NCI-H2107 treated with DMSO at 0.1 percent for 48 hours (cell line): Measurements from ENCODE around the gene NELL2.
"Not testable (repeated sequence)": the region's sequence is repeated elsewhere in the genome, so short reads cannot be mapped to it uniquely, and the experiment has no call there.

ENCODE experiments used
- DNase-seq: peaks from one replicate; lab custom pipeline; 2025; ENCODE audit not compliant: unreplicated experiment; lab: John Stamatoyannopoulos, UW

The NELL2 gene

DNA sequence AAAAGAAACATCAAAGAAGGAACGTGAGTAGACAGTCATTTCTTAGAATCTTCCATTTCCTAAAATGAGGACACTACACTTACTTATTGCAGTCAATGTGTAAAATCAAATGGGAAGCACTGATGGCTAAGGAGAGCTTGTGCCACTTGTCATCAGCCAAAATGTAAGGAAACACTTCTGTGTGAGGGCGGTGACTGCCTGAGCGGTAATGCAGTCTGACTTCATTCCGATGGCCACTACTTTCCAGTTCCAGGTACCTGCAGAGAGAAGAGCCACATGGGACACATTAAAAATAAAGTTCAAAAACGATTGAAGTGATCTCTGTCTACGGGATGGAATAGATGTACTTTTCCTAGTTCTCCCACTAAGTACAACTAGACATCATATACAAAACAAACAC lies 96.3 kb downstream of the NELL2 start:
- DNase-seq: no peak

DNA sequence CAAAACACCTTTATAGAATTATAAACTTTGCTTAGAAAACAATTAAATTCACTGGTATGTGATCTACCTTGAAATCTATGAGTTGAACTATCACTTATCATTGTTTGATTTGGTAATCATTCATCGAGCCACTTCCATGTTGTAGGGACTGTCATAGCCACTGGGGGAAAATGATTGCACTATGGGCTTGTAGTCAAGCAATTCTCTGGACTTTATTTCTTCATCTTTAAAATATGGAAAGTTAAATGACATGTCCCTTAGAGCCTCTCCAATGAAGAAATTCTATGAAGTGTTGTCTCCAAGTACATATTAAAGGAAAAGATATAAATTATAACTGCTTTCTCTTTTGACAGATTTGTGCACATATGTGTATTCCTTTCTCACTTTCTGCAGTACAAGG lies 97.3 kb downstream of the NELL2 start:
- DNase-seq: no peak

DNA sequence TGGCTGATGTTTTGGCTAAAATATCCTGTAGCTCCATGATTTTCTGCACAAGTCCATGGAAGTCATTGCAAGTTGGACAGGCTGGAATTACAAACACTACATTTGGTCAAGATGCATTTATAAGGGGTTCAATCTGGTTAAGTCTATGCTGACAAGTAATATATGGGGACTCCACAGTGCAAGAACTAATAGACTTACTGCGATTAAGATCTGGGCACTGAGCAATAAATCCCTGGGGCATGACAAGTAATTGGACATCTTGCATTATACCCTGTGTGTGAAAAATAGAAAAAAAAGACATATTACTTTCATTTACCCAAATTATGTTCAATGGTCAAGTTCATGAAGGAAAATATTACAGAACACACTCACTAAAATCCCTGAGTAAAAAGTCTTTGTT lies 99.1 kb downstream of the NELL2 start:
- DNase-seq: no peak

DNA sequence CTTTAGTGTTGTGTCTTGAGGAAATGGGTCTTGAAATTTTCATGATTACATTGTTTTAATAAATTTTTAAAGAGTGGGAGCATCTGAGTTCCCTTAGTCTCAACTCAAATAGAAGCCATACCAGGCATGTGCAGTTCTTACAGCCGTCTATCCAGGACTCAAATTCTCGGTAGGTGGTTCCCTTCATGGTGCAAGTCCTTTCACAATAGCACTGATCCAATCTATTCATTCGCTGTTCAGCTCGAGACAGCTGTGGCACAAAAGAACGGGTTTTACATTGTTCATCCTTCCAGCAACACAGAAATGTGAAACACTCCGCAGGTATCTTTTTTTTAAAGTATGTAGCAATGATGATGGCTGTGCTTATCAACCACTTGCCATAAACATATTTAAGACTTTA lies 100.2 kb downstream of the NELL2 start:
- no peak for DNase-seq

DNA sequence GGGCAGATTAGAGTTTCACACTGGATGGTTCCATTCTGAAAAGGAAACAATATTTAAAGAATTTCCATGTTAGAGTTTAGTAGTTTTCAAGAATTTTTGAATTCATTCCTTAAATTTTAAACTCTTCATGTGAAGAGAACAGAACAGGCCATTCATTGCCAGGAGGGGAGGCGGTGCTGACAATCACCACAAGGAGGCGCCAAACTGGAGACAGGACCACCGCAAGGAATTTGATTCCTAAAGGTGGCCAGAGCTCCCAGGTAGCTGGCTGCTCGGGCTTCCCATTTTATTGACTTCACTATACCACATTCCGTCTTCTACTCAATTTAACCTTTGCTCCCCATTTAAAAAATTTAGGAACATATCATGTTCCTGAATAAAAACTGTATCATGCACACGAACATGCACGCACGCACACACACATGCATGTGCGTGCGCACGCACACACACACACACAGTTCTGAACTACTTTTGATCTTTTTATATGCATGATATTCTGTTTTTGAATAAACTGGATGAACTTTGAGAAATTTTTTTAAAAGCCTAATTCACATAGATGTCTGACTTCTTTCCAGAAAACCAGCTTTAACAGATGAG lies 101.2 kb downstream of the NELL2 start:
- no peak for DNase-seq

DNA sequence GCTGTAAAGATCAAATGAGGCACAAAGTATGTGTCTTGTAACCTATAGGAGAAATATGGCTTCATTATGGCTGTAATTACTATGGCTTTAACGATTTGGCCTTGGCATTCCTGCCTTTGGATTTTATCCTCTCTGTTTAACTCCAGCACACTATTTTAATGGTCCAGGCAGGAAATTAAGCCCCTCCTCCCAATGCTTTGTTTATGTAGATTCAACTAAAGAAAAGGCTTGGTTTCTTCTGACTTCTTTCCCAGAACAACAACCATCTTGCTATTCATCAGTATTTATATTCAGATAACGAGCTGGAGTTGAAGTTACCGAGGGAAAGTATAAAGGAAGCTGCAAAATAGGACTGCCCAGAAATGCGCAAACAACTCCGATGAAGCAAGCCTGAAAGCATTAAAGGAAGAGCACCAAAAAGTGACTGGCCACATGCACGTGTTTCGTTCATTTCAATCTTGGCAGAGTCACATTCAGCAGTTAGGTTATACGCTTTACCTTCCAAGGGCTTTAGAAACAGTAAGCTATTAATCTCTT lies 104.6 kb downstream of the NELL2 start:
- DNase-seq: no peak

DNA sequence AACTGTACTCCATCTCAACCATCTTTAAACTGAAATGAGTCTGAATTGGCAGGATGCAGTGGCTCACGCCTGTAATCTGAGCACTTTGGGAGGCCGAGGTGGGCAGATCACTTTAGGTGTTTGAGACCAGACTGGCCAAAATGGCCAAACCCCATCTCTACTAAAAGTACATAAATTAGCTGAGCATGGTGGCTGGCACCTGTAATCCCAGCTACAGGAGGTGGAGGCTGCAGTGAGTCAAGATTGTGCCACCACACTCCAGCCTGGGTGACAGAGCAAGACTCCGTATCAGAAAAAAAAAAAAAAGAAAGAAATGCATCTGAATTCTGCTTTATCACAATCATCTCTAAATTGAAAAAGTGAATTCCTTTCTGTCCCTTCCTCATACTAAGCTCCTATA lies 110.3 kb downstream of the NELL2 start:
- no peak for DNase-seq

DNA sequence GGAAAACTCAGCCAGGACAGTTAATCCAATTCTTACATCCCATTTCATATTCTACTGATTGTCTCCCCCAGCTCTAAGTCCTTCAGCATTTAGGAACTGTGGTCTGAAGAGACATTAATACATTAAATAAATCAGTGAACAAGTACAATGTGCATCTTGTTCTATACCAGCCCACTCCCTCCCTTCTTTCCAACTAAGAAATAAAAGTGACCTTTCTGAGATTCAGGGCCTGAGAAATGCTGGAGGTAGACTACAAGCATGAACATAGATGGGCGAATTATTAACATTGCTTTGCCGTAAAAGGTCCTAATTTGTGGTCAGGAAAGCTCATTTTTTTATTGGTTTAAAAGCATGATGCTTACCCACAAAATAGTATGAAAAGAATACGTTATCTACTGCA lies 113.1 kb downstream of the NELL2 start:
- no peak for DNase-seq

DNA sequence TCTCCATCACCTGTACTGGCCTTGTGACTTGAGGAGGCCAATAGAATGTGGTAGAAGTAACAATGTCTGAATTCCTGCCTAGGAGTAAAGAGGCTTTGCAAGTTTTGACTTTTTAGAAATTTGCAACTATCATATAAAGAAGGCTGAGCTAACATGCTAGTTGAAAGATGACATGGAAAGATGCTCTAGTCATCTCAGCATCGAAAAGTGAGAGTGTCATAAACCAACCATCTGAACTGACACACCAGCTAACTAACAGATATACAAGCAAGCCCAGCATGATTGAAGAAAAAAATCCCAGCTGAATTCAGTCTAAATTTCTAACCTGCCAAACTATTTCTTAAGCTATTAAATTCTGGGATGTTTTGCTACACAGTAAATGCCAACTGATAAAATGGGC lies 116.8 kb downstream of the NELL2 start:
- no peak for DNase-seq

DNA sequence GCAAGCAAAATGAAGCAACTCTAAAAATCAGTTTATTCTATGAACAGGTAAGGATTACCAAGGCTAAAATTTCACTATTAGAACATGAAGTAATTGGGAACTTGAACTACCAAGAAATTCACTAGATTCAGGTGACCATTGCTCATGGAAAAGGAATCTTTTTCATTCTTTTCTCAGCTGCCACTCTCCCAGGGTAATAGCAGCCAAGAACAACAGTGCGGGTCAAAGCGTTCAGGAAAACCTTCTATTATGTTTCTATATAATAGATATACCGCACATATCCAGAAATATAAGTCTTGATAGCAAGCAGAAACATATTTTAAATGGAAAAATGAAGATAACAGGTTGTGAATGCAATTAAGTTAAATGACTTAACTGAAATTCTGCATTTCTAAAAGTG lies 125.6 kb downstream of the NELL2 start:
- no peak for DNase-seq

DNA sequence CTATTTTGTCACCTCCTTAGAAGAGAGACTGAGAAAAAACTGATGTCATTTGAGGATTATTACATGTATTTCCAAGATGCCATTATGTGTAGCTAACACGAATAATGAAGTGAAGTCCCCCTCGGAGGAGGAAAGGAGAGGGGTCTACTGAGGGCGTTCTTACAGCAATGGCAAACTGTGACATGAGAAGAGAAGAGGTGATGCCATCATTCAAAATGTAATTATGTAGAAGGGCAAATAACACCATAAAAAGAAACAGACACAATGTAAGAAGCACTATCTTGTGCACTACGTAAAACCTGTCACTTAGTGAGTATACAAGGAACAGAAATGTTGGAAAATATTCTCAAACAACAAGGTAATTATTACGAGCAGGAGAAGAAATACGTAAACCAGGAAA lies 126.5 kb downstream of the NELL2 start:
- no peak for DNase-seq

DNA sequence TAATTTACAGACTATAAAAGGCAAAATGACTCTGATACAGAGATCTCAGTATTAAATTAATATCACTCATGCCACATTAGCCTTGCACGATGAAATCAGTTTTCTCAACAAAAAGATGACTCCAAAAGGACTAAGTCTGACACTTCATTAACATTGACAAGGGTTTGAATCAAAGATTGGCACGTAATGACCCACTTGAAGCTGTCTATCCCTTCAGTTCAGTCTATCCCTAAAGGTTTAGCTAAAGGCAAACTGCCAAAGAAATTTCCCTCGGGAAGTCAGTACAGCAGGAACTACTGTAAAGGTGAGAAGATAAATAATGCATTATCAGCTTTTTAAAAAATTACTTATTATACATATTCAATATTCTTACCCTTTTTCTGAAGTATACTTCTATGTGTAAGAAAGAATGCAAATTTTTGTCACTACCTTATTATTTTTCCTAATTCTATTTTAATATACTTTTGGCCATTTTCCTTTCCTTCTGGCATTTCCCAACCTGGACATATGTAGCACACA lies 127.1 kb downstream of the NELL2 start:
- DNase-seq: no peak

DNA sequence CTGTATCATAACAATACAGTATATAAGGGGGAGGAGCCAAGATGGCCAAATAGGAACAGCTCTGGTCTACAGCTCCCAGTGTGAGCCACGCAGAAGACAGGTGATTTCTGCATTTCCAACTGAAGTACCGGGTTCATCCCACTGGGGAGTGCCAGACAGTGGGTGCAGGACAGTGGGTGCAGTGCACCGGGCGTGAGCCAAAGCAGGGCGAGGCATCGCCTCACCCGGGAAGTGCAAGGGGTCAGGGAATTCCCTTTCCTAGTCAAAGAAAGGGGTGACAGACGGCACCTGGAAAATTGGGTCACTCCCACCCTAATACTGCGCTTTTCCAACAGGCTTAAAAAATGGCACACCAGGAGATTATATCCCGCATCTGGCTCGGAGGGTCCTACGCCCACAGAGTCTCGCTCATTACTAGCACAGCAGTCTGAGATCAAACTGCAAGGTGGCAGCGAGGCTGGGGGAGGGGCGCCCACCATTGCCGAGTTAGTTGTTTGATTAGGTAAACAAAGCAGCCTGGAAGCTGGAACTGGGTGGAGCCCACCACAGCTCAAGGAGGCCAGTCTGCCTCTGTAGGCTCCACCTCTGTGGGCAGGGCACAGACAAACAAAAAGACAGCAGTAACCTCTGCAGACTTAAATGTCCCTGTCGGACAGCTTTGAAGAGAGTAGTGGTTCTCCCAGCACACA lies 134.7 kb downstream of the NELL2 start:
- DNase-seq: not testable (repeated sequence)

DNA sequence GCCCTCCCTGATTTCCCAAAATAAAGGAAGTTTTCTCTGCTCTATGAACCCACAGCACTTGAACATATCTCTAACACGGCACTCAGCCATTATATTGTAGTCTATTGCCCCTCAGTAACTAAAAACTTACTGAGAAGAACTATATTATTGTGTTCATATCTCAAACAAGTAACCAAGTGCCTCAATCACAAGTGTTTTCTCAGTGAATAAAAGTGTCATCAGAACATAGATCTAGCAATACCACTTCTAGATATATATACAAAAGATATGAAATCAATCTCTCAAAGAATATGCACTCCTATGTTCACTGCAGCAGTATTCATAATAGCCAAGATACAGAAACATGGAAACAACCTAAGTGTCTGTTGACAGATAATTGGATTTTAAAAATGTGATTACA lies 138.1 kb downstream of the NELL2 start:
- no peak for DNase-seq

DNA sequence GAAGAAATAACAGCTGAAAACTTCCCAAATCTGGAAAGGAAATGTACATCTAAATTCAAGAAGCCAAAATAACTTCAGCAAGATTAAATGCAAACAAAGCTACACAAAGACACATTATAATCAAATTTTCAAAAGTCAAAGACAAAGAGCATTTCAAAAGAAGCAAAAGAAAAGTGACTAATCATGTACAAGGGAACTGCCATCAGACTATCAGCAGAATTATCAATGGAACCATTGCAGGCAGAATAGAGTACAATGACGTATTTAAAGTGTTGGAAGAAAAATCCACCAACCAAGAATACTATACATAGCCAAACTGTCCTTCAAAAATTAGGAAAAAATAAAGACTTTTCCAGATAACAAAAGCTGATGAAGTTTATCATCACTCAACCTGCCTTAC lies 147.5 kb downstream of the NELL2 start:
- no peak for DNase-seq

DNA sequence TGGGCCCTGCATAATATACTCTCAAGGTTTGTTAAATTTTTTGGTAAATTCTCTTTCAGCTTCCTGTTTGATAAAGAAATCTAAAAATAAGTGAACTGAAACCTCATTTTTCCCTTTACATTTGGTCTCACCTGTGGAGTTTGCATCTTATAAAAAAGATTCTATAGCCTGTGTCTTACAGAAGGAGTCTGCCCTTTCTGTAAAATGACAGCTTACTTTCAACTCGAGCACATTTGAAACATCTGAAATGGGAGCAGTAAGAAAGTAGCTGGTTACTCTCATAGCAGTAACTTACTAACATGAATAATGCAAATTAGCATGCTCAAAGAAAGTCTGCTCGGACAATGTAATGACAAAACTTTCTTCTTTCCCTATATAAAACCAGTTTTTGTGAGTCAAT lies 155.8 kb downstream of the NELL2 start:
- DNase-seq: no peak

DNA sequence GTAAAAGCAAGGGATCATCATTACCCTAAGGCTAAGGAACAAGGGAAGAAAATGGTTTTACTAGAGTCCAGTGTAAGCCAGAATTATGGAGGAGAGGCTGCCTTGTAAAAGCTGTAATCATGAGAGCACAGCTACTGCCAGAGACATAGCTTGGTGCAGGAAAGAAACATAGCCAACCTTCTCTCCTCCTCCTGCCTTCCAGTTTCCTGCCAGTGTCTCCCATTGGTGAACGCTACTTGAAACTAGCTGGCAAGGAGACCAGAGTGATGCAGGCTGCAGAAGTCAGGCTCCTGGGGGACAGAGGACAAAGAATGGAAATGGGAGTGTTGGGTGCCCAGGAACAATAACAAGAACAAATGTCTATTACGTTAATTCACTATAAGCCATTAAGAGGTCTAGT lies 158.5 kb downstream of the NELL2 start:
- DNase-seq: no peak

DNA sequence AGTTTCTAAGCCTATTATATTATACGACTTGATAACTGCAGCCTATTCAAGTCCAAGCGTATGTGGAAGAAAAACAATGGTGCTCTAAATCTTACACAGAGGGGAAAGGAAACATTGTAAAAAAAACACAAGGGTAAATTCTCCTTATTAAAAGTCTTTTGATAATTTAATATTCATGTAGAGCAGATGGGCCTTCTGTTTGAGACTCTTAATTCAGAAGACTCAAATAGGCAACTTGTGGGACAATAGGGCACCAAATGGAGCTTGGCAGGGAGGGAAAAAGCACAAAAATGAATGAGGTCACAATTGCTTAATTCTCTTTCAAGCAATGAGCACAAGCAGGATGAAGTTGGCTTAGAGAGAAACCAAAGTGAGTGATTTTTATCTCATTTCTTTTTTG lies 159.4 kb downstream of the NELL2 start:
- no peak for DNase-seq

DNA sequence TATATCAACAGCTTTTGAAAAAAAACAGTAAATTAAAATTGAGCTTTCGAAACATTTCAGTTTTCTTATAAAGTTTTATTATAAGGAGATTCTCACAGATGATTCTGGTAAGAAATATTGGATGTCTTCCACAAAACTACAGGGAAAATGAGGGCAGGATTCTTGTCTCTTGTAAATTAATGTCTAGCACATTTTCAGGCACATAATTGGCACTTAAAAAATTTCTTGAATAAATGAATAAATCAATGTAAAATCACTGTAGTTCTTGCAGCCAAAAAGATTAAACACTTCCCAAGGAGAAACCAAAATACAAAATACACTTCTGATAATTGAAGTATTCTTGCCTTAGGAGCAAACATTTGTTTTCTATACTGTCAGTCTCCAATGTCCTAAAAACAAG lies 164.4 kb downstream of the NELL2 start:
- DNase-seq: no peak

DNA sequence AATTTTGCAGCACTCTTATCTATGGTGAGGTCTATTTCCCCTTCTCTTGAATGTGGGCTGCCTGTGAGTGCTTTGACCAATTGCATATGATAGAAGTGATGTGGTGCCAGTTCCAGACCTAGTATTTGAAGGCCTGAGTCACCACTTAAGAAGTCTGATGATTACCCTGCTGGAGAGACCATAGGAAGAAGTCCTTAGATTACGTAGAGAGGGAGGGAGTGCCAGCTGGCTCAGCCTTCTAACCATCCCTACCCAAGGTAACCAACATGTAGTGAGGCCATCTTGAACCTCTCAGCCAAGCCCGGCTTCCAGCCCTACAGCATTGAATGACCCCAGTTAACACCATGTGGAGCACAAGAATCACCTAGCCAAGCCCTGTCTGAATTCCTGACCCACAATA lies 166.9 kb downstream of the NELL2 start:
- DNase-seq: no peak

DNA sequence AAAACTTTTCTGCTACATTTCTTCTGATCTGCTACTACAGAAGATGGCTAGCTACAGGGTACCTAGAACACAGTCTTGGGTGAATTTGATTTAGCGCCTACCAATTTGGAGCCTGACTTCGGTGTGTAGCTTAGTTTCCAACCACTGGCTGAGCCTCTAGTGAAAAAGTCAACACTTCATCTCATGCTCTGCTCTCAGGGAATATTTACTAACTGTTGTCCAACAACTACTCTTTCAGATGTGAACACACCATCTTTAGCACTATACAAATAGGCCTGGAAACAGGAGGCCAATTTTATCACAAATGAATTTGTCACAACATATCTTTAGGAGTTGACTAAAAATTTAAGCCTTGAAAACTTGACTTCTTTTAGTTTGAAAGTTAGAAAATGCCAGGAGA lies 167.9 kb downstream of the NELL2 start:
- no peak for DNase-seq

DNA sequence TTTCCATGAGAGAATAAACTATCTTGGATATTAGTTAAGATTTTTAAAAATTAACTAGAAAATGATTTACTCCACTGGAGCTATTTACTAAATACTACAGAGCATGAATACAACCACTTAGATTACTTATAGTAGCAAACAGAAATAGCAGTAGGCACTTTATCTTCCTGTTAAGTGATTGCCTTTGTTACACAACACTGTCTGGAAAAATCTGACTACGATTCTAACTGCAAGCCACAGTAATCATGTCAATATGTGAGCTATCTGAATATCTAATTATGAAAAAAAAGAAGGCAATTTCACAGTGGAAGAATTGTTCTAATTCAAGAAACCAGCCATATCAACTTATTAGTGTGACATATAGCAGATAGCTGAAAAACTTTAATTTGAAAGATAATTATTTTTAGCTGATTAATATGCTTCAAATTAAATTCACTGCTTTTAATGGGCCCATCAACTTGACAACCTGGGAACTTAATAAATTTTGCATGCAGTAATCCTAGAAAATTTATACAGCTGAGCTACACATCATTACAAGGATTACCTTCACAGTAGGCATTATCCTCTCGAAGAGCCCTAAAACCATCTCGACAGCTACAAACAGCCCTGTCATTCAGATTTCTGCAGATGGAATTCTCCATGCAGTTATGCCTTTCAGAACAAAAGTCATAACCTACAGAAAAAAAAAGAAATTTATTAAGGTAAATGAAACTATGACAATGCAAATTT lies 172.8 kb downstream of the NELL2 start:
- DNase-seq: no peak
